T follicular helper cell (primary cell): ENCODE data around the gene RABGAP1L.
"Not testable (repeated sequence)": the region's sequence is repeated elsewhere in the genome, so short reads cannot be mapped to it uniquely, and the experiment has no call there.

Experiments
- DNase-seq: peaks from one replicate; pipeline ENCODE4 v3.0.0-alpha.2; 2020; ENCODE audit warnings: low read depth

RABGAP1L gene

DNA sequence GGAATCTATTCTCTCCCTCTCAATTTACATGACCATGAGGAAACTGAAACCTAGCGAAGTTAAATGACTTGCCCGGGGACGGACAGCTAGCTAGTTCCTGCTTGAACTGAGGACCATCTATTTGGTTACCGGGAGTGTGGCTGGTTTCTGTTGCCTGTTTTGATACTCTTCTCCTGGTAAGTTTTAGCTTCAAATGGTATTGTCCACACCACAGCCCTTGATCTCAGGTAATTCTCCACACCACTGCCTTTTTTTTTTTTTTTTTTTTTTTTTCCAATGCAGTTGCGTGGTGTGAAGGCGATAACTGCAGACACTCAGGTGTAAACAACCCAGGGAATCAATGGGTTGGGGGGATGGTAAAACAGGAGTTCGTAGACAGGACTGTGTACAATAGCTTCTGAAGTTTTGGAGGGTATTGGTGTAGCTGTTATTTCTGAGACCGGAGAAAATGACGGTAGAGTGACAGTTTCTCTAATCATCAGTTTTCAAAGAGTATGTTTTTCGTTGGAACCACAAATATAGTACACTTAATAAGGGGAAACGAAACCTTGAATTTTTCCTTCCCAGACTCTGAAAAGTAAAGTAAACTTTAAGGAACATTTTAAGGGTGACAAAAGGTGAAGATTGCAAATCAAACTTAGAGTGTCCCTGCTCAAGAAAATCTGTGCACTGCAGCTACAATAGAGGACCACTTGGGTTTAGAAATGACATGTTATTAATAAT is 715.2 kb downstream of the RABGAP1L start:
- DNase-seq = no peak

DNA sequence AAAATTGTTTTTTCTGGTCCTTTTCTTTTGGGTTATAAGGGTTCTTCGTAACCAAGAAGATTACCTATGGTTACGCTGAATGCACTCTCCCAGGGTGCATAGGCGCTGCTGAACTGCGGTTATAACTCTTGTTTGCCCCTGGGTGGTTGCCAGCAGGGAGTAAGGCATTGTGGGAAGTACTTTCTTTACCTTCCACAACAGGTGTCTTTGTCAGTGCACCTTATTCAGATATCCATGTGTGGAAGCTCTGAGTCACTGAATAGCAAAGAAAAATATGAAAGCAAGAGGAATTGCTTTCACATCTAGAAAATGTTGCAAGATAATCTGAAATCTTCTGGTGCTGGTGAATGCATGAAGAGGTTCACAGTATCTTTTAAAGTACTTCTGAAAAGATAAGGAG is 716.0 kb downstream of the RABGAP1L start:
- peak; percentile 28 for DNase-seq

DNA sequence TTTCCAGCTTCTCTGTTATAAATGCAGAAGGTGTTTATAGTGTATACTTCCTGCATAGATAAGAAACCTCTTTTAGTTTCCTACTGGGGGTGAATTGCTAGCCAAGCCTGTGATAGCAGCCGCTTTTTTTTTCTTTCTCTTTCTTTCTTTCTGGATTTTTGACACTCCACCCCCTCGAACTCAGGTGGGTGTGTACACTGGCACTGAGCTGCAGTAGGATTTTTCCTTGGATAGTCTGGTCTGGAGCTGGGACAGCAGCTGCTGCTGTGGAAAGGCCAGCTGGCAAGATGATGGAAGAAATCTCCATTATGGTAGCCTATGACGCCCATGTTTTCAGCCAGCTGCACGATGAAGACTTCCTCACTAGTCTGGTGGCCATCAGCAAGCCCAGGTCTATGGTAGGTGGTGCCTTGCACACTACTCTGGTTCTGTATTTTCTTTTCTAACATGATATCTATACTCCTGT is 717.9 kb downstream of the RABGAP1L start:
- no peak for DNase-seq

DNA sequence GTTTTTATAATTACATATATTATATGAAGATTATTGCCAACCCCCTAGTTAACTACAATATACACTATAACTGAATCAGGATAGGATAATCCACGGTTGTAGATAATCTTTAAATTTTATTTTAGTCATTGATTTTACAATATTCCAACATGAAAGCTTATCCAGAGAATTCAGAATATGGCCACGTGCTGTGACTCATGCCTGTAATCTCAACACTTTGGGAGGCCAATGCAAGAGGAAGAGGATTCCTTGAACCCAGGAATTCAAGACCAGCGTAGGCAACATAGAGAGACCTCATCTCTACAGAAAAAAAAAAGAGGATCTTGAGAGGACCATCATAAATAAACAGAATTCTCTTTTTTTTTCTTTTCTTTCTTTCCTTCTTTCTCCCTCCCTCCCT is 720.9 kb downstream of the RABGAP1L start:
- no peak for DNase-seq

DNA sequence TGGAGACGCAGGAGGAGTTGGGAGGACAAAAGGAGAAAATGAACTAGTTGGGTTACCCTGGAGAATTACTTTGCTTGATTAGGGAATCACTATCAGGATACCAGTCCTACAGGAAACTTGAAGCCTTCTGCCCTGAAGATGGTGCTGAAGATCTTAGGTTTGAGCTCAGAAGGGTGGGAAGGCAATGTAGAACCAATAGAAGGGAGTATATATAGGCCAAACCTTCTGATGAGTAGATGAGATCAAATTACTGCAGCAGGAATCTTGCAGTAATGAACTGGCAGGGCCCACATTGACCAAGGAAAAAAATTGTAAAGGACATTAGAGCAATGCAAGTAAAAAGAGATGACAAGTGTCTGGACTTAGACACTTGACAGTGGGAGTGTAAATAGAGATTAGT is 724.1 kb downstream of the RABGAP1L start:
- no peak for DNase-seq

DNA sequence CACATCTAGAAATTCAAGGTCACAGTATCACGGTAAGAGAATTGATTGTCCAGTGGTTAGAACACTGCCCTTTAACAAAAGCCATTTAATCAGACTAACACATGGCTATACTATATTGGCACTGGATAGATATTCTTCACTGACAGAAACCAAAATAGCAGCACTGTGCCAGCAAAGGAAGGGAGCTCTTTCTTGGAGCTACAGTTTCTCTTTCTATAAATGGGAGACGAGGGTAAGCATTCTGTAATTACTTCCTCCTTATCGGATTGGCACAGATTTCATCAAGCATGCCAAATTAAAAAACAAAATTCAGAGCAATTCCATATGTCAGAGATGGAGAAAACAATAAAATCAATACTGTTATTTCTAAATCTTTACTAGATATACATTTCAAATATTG is 724.7 kb downstream of the RABGAP1L start:
- DNase-seq = no peak

DNA sequence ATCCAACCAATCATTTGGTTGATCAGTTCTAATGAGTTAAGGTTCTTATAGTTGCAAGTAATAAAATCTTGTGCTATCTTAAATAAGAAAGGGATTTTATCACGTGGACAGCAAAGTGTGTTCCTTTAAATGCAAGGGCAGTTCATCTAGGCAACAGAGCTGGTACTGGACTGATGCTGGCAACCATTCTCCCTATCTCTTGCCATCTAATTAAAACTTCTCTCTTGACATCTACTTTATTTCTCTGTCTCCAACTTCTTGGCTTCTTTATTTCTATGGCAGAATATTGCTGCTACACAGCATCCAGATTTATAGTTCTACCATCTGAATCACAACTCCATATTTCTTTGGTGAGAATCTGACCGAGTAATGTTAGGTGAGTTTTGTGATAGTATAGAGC is 725.2 kb downstream of the RABGAP1L start:
- DNase-seq = no peak

DNA sequence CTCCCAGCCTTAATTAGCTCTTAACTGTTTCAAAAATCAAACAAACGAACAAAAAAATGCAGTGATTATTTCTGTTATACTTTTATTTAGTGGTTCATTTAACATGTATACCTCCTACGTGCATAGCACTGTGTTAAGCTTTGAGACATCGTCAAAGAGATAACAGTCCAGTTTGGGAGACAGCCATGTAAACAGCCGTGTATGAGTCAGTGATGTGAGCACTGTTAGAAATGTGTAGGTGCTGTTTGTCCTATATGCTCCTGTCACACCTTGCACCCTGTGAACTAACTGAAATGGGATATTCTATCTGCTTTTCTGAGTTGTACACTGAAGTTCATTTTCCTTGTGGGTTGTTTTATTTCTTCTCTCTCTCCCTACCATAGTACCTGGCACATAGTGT is 730.7 kb downstream of the RABGAP1L start:
- DNase-seq = no peak

DNA sequence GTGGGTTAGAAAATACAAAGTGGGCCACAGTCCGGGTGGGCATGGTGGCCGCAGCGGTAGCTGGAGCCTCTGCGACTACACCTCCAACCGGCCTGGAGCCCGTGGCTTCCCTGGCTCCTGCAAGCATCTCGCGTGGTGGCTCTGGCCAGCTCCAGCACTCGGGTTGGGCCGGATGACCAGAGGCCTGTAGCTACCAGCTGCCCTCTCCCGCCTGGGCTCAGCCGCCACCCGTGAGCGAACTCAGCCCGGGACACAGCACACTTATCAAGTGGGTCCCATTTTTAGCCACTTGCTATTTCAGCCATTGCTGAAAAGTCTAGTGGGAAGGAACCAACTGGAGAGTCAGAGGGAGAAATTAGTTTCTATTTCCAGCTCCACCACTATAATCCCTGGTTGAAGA is 732.7 kb downstream of the RABGAP1L start:
- DNase-seq = no peak

DNA sequence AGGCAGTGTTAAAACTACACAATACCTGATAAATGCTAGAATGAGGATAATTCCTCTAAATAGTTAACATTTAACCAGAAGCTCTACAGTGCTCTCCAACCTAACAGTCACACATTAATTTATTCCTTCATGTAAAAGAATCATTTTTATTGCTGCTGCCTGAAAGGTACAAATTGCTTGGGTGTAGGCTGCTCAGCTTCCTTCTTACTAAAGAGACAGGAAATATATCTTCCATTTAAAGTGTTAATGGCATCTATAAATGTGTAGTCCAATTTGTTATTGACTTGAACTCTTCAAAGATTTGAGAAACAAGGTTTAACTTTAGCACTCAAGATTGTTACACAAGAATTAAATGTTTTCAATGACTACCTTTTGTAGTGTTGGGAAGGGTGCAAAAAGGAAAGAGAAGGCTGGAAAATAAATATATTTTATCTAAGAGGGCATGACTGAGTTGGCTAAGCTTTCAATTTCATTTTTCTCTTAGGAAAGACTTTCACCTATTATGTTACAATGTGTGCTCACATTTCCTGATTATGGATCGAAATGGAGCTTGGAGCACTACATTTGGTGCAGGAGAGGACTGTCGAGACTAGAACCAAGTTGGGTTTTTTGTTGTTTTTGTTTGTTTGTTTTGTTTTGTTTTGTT is 734.9 kb downstream of the RABGAP1L start:
- DNase-seq = no peak

DNA sequence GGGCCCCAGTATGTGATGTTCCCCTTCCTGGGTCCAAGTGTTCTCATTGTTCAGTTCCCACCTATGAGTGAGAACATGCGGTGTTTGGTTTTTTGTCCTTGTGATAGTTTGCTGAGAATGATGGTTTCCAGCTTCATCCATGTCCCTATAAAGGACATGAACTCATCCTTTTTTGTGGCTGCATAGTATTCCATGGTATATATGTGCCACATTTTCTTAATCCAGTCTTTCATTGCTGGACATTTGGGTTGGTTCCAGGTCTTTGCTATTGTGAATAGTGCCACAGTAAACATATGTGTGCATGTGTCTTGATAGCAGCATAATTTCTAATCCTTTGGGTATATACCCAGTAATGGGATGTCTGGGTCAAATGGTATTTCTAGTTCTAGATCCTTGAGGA is 736.3 kb downstream of the RABGAP1L start:
- DNase-seq = not testable (repeated sequence)

DNA sequence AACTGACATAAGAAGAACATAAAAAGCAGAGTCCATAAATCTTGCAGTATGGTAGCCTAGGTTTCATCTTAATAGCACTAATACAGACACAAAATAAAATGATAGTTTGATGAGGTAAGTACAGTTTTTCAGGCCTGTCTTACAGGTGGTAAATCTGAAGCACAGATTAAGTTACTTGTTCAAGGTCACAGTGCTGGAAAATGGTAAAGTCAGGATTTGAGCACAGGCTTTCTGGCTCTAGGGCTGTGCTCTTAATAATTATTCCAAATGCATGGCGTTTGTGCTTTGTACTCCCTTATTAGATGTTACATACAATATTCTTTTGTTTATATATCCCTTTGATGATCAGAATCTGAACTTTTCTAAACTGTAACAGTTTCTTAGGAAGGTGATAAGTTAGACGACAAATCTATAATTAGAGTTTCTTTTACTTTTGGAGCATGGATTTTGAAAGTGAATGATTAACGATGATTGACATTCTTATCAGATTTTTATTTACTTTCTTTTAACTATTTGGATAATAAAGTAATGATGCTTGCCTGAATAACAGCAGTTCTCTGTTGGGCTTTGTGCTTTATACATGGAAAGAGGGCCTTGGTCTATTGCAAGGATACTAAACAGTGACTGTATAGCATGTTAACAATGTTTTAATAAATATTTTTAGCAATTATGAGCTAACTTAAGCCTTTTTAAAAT is 738.9 kb downstream of the RABGAP1L start:
- DNase-seq = no peak

DNA sequence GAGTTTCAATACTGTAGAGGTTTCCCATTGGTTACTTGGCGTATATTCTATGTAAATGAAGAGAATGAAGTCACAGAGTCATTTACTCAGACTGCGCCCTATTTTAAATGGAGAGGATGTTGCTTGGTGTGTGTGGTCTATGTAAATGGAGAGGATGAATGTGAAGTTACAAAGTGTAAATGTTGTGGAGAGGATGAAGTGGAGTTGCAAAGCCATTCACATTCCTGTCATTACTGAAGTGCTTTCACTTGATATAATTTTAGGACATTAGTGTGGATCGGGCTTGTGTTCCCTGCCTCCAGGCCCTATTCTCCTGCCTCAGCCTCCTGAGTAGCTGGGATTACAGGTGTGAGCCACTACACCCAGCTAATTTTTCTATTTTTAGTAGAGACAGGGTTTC is 741.0 kb downstream of the RABGAP1L start:
- no peak for DNase-seq

DNA sequence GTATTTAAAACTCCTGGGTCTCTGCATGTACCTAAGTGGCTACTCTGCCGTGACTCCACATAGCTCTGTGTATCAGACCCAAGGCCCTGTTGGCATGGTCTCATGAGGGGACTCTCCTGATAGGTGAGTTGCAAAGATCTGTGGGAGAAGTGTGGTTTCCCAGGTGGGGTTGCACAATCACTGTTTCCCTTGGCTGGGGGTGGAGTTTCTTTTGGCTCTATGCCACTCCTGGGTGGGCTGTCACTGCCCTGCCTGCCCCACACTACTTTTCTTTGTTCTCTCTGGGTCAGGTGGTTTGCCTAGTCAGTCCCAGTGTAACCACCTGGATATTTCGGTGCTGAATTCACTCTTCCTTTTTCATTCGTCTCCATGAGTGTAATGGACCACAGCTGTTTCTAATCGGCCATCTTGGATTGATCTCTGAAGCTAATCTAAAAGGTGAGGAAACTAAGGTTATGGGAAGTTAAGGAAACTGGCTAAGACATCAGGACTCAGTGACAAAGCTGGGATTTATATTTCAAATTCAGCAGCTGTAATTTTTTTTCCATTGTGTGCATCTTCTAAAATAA is 743.3 kb downstream of the RABGAP1L start:
- DNase-seq = no peak

DNA sequence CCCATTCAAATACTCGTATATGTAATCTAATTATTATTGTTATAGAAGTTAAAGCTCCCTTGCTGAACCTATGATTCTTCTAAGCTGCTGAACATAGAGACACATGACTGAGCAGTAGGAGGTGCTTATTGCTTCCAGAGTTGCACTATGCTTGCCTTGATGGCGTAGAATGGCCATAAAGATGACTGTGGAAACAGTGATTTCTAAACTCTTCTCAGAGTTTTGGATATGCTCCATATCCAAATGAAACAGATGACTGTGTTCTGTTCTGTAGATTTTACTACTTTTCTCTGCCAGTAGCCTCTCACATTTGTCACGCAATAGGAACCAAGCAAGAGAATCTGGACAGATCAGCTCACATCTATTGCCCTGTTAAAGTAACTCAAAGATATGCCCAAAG is 752.3 kb downstream of the RABGAP1L start:
- DNase-seq = no peak

DNA sequence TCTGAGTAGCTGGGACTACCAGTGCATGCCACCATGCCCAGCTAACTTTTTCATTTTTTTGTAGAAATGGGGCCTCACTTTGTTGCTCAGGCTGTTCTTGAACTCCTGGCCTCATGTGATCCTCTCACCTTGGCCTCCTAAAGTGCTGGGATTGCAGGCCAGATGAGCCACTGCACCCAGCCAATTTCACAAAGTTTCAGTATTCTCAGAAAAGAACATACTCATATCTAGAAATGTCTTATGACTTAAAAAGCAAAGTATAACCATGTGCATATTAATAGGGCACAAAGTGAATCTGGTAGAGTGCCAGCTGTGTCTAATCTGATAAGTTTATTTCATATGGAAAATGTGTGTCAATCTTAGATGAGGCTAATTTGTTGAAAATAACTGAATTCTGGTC is 752.9 kb downstream of the RABGAP1L start:
- DNase-seq = no peak

DNA sequence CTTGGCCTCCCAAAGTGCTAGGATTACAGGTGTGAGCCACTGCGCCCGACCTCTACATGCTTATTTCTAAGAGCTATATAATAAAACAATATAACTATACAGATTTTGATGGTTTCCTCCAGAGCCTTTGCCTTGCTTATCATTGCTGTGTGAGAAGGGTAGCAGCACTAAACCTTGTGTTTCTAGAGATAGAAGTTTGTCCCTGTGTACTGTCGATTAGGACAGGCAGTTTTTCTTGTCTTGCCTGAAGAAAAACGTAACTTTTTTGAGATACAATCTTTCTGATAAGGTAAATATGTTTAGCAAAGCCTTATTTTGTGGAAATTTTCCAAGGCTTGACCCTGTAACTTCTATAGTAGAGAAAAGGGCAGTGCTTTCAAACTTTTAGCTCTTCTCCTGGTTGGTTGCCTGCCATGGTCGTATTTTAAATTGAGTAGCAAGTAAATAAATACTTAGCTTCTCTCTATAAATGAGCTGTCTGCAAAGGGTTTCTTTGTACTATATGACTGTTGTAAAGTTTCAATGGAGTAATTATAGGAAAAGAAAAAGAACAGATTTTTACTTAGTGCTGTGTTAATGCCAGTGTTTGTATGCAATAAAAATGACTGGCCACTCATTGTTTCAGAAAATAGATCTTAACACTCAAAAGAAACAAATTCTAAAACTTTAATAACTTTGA is 754.0 kb downstream of the RABGAP1L start:
- no peak for DNase-seq

DNA sequence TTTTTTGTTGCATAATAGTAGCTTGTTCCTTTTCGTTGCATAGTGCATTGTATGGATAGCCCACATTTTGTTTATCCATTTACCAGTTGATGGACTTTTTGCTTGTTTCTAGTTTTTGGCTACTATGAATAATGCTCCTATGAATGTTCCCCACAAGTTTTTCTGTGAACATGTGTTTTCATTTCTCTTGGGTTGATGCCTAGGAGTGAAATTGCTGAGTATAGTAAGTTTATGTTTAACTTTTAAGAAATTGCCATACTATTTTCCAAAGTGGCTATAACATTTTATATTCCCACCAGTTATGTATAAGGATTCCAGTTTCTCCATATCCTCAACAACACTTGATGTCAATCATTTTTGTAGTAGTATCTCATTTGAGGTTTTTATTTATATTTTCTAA is 755.7 kb downstream of the RABGAP1L start:
- DNase-seq = no peak

DNA sequence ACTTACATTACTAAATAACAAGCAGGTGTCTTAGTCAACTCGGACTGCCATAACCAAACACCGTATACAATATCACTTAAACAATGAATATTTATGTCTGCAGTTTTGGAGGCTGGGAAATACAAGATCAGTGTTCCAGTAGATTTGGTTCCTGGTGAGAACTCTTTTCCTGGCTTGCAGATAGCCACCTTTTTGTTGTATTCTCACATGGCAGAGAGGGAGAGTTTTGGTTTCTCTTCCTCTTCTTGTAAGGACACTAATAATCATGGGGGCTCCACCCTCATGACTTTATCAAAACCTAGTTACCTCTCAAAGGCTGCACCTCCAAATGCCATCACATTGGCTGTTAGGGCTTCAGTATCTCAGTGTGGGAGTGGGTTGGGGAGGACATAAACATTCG is 757.5 kb downstream of the RABGAP1L start:
- DNase-seq = no peak

DNA sequence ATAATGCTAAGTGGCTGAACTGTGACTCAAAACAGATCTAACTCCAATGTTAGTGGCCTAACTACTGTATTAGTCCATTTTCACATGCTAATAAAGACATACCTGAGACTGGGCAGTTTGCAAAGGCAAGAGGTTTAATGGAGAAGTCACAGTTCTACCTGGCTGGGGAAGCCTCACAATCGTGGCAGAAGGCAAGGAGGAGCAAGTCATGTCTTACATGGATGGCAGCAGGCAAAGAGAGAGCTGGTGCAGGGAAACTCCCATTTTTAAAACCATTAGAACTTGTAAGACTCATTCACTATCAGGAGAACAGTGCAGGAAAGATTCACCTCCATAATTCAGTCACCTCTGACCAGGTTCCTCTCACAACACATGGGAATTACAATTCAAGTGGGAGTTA is 760.8 kb downstream of the RABGAP1L start:
- no peak for DNase-seq

DNA sequence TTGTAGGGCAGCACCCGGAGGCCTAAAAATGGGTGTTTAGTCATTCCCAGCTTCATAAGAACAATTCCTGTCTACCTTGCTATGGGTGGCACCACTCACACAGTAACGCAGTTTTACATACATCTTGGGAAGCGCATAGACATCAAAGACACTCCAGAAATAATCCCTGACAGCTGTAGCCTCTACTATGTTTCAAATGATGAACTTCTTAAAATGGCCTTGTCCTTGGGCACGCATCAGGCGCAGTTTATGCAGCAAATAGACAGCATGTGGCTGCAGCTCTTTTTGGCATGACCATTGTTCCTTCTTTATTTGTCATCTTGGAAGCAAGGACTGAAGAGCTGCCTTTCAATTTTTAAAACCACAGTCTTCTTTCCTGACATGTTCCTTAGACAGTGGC is 762.8 kb downstream of the RABGAP1L start:
- no peak for DNase-seq

DNA sequence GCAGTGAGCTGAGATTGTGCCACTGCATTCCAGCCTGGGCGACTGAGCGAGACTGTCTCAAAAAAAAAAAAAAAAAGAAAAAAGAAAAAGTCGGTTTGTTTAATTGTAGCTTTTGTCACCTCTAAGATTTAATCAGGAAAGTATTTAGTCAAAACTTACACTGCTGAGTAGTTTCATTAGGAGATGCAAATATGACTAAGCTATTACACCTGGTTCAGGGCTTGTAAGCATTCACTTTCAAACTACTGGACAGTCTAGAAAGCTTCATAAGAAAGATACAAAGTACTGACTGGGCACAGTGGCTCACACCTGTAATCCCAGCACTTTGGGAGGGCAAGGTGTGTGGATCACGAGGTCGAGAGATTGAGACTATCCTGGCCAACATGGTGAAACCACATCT is 764.5 kb downstream of the RABGAP1L start:
- DNase-seq = no peak
